Progenitor cell of endocrine pancreas (in vitro differentiated cells): ENCODE measurements around the gene USHBP1. TPM values are rescaled to one million over a fixed set of nuclear protein-coding genes. Genes with fewer than 3 reads are reported as not detected.

ENCODE experiments used
- DNase-seq: peaks from one replicate; pipeline ENCODE4 v3.0.0; 2021; ENCODE audit warnings: low spot score; ENCODE audit not compliant: unreplicated experiment
- H3K27ac Mint-ChIP-seq: 2 replicates; pipeline ENCODE4 v1.8.0; 2021; ENCODE audit warnings: mild to moderate bottlenecking, moderate library complexity, mixed read lengths
- H3K27me3 Mint-ChIP-seq: 2 replicates; pipeline ENCODE4 v1.8.0; 2021; ENCODE audit warnings: mixed read lengths
- H3K36me3 Mint-ChIP-seq: 2 replicates; pipeline ENCODE4 v1.8.0; 2022; ENCODE audit warnings: mixed read lengths; ENCODE audit not compliant: insufficient read depth
- H3K4me1 Mint-ChIP-seq: 2 replicates; pipeline ENCODE4 v1.8.0; 2021; ENCODE audit warnings: low read depth, mixed read lengths
- H3K4me3 Mint-ChIP-seq: 2 replicates; pipeline ENCODE4 v1.8.0; 2021; ENCODE audit warnings: low read depth, mild to moderate bottlenecking, moderate library complexity, mixed read lengths
- H3K9me3 Mint-ChIP-seq: 2 replicates; pipeline ENCODE4 v1.8.0; 2021; ENCODE audit warnings: low read depth, mixed read lengths
- total RNA-seq: library from RNA; stranded (reverse); gene quantifications from 2 replicates; pipeline ENCODE4 v1.2.1, GENCODE V29; 2021
- TF ChIP-seq, protein P1 (sequence below): fragments of 200-600 bp; sonication (generic); IDR thresholded peaks from one replicate; pipeline ENCODE4 v1.5.0; 2021; ENCODE audit warnings: antibody characterized with exemption, mild to moderate bottlenecking; ENCODE audit not compliant: unreplicated experiment

USHBP1 gene
- total RNA-seq, 1 donor from 2014 or later = 0.38 TPM

DNA sequence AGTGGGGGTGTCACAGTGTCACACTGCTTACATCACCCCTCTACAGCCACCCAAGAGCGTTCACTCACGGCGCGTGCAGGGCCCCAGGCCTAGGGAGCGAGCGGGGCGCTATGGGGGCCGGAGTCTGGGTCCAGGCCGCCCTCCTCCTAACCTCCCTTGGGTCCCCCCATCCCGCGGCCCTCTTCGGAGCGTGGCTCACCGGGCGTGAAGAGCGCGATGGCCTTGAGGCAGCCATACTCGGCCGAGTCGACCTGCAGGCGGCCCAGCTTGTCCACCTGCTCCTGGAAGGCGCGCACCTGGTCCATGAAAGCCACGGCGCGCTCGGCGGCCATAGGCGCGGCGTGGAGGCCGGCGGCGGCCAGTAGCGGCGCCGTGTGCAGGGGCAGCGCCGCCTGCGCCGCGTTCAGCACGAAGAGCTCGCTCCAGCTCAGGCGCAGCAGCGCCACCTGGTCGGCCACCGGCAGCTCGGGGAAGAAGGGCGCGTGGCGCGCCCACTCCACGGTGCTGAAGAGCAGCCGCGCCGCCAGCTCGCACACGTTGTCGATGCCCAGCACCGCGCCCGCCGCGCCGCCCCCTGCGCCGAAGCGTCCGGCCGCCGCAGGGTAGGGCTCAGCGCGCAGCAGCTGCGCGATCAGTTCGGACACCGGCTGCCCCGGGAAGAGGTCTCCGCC lies 29.1 kb downstream of the USHBP1 start:
- Mint-ChIP-seq H3K4me1 (peaks cover 24% of the 10 kb centered on the region), H3K27ac (no peak overlapping the region), H3K4me3 (no peak overlapping the region), H3K36me3 (peaks cover 29% of the 10 kb centered on the region), H3K9me3 (no peaks in the 10 kb centered on the region), H3K27me3 (no peaks in the 10 kb centered on the region)
- TF ChIP-seq, protein P1, sequence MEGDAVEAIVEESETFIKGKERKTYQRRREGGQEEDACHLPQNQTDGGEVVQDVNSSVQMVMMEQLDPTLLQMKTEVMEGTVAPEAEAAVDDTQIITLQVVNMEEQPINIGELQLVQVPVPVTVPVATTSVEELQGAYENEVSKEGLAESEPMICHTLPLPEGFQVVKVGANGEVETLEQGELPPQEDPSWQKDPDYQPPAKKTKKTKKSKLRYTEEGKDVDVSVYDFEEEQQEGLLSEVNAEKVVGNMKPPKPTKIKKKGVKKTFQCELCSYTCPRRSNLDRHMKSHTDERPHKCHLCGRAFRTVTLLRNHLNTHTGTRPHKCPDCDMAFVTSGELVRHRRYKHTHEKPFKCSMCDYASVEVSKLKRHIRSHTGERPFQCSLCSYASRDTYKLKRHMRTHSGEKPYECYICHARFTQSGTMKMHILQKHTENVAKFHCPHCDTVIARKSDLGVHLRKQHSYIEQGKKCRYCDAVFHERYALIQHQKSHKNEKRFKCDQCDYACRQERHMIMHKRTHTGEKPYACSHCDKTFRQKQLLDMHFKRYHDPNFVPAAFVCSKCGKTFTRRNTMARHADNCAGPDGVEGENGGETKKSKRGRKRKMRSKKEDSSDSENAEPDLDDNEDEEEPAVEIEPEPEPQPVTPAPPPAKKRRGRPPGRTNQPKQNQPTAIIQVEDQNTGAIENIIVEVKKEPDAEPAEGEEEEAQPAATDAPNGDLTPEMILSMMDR = peak; percentile 54
- DNase-seq = peak; percentile 48

DNA sequence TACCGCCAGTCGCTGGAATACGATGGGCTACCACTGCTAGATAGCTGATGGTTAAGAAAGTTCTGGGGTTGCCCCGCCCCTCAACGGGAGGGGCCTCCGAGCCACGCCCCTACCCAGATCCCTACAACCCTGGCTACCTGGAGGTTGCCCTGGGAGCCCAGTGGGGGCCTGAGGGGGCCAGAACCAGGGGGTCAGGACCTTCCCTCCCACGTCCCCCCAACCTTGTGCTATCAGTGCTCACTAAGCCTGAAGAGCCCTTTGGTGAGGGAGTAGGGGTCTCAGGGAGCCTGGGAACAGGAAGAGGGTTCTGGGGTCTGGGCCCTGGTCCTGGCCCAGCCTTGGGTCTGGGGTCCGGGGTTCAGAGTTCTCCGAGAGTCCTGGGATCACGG lies 29.6 kb downstream of the USHBP1 start:
- TF ChIP-seq, protein P1 = no peak
- H3K36me3 Mint-ChIP-seq = peaks cover 27% of the 10 kb centered on the region
- no peaks in the 10 kb centered on the region for H3K9me3 Mint-ChIP-seq
- no peak overlapping the region for H3K27ac Mint-ChIP-seq
- H3K27me3 Mint-ChIP-seq = no peaks in the 10 kb centered on the region
- H3K4me1 Mint-ChIP-seq = peaks cover 21% of the 10 kb centered on the region
- H3K4me3 Mint-ChIP-seq = no peak overlapping the region
- no peak for DNase-seq

DNA sequence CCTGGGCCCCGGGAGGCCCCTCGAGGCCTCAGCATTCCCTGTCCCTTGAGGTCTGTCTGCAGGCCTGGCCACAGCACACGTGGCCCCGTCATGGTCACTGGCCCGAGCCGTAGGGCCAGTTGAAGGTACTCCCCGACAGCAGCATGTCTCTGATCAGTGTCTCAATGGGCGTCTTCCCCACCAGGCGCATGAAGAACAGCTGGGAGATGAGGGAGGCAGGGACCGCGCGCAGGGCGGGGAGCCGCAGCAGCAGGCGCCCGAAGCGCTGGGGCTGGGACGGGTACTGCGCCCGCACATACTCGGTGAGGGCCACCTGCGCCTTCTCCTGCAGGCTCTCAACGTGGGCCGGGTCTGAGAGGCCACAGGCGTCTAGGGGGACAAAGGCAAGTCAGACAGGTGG lies 32.3 kb downstream of the USHBP1 start:
- Mint-ChIP-seq H3K4me1 (peaks cover 5% of the 10 kb centered on the region), H3K27me3 (no peaks in the 10 kb centered on the region), H3K4me3 (no peak overlapping the region), H3K36me3 (peaks cover 18% of the 10 kb centered on the region), H3K9me3 (no peaks in the 10 kb centered on the region), H3K27ac (no peak overlapping the region)
- TF ChIP-seq, protein P1 = no peak
- no peak for DNase-seq

DNA sequence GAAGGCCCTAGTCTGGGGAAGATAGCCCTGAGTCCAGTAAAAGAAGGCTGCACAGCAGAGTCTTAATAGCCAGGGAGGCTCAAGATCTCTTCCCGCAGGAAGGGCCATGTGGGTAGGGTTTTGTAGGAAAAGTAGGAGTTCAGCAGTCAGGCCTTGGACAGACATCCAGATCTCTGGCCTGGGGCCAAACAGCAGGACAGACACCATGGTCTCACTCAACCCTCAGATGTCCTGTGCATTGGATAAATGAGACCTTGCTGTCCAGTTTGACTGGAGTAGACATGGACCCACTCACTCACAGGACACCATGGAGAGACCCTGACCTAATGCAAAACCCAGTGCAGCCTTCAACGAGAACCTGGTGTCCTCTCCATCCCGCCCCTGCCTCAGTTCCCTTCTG lies 34.7 kb downstream of the USHBP1 start:
- Mint-ChIP-seq H3K9me3 (no peaks in the 10 kb centered on the region), H3K4me1 (peaks cover 2% of the 10 kb centered on the region), H3K36me3 (peaks cover 18% of the 10 kb centered on the region), H3K4me3 (no peak overlapping the region), H3K27me3 (no peaks in the 10 kb centered on the region), H3K27ac (no peak overlapping the region)
- no peak for DNase-seq
- TF ChIP-seq, protein P1 = no peak

GRCh38 chr19:17227798-17228367 lies 36.7 kb downstream of the USHBP1 start:
- Mint-ChIP-seq H3K36me3 (peaks cover 11% of the 10 kb centered on the region), H3K4me3 (no peak overlapping the region), H3K4me1 (peaks cover 2% of the 10 kb centered on the region), H3K27ac (no peak overlapping the region), H3K27me3 (no peaks in the 10 kb centered on the region), H3K9me3 (no peaks in the 10 kb centered on the region)
- TF ChIP-seq, protein P1 = no peak
- DNase-seq = no peak
